K562 (cell line): Measurements from ENCODE around the gene CRABP2. TPM values are rescaled to one million over a fixed set of nuclear protein-coding genes. Genes with fewer than 3 reads are reported as not detected.

Source experiments
- ASH1L ChIP-seq: fragments of 450-650 bp; IDR thresholded peaks from 2 replicates; pipeline ENCODE4 v1.6.1; 2018; ENCODE audit warnings: borderline replicate concordance, mild to moderate bottlenecking, low read depth; ENCODE audit not compliant: partially characterized antibody
- DPF2 ChIP-seq: fragments of 450-650 bp; IDR thresholded peaks from 2 replicates; pipeline ENCODE4 v1.6.1; 2016
- EP300 ChIP-seq: IDR thresholded peaks from 2 replicates; pipeline ENCODE4 v1.6.1; 2012; ENCODE audit warnings: low read length, improper control_type of control experiment
- GATAD2B ChIP-seq: fragments of 450-650 bp; IDR thresholded peaks from 2 replicates; pipeline ENCODE4 v1.6.1; 2017; ENCODE audit warnings: mild to moderate bottlenecking, borderline replicate concordance
- HMGN3 ChIP-seq: IDR thresholded peaks from 2 replicates; pipeline ENCODE4 v1.6.1; 2011; ENCODE audit warnings: borderline replicate concordance, low read depth, mild to moderate bottlenecking, mixed read lengths, low read length; ENCODE audit not compliant: insufficient read length; ENCODE audit errors: extremely low read depth
- HNRNPH1 ChIP-seq: fragments of 200-400 bp; formaldehyde crosslinking; optimal IDR thresholded peaks from 2 replicates; pipeline ENCODE3; 2017; ENCODE audit warnings: low read depth, mild to moderate bottlenecking, low read length, moderate library complexity
- KLF1 ChIP-seq: fragments of 450-650 bp; IDR thresholded peaks from 2 replicates; pipeline ENCODE4 v1.6.1; 2016; ENCODE audit warnings: missing genetic modification characterization, missing compliant biosample characterization
- MEF2A ChIP-seq: IDR thresholded peaks from 2 replicates; pipeline ENCODE4 v1.6.1; 2011; ENCODE audit warnings: low read depth, mild to moderate bottlenecking, low read length, moderate library complexity; ENCODE audit not compliant: control insufficient read depth
- NCOA4 ChIP-seq: fragments of 450-650 bp; IDR thresholded peaks from 2 replicates; pipeline ENCODE4 v1.6.1; 2018; ENCODE audit warnings: mild to moderate bottlenecking; ENCODE audit not compliant: partially characterized antibody
- SMAD2 ChIP-seq: fragments of 150-350 bp; IDR thresholded peaks from 2 replicates; pipeline ENCODE4 v1.6.1; 2014; ENCODE audit warnings: low read depth, mild to moderate bottlenecking, low read length
- TARDBP ChIP-seq: fragments of 450-650 bp; IDR thresholded peaks from 2 replicates; pipeline ENCODE4 v1.6.1; 2016
- TGIF2 ChIP-seq: sonication (generic); formaldehyde crosslinking; IDR thresholded peaks from 2 replicates; pipeline ENCODE4 v1.8.1; 2022; ENCODE audit warnings: mild to moderate bottlenecking, missing genetic modification reagents, moderate library complexity
- THRAP3 ChIP-seq: fragments of 450-650 bp; IDR thresholded peaks from 2 replicates; pipeline ENCODE4 v1.6.1; 2016; ENCODE audit warnings: mild to moderate bottlenecking, inconsistent platforms, borderline replicate concordance
- TSC22D4 ChIP-seq: fragments of 450-650 bp; IDR thresholded peaks from 2 replicates; pipeline ENCODE4 v1.6.1; 2016; ENCODE audit warnings: missing genetic modification characterization, missing biosample characterization, control low read depth
- ZNF274 ChIP-seq: IDR thresholded peaks from 2 replicates; pipeline ENCODE4 v1.6.1; 2011; ENCODE audit warnings: low read depth, mild to moderate bottlenecking, low read length, moderate library complexity, borderline replicate concordance
- polyA plus RNA-seq, 8 experiments: library from polyadenylated mRNA; depleted of rRNA in 4 of 8; stranded (reverse) in 5 of 8; unstranded in 3 of 8; fragments of >200 nt; fragmentation: Nextera tagmentation in 2 of 8; fragmentation: Illumina TruSeq in 1 of 8; extraction: Ambion mirVana in 2 of 8; extraction: Trizol in 1 of 8; gene quantifications; 2 replicates each; pipeline versions ENCODE4 v1.2.1 to v1.2.3, GENCODE V29; 2011 to 2014; ENCODE audit warnings: inconsistent platforms in 1 of 8, missing spikeins in 1 of 8
- total RNA-seq, 7 experiments: library from RNA; depleted of rRNA in 6 of 7; stranded (reverse); fragments of >200 nt in 6 of 7; fragmentation: Illumina TruSeq in 2 of 7; extraction: Trizol in 2 of 7; gene quantifications; 2 replicates each; pipeline versions ENCODE4 v1.2.1 to v1.2.3, GENCODE V29; 2011 to 2021; ENCODE audit warnings: low replicate concordance in 1 of 7
- TF ChIP-seq, protein P1 (sequence below): fragments of 250-450 bp; sonication (Bioruptor Pico); IDR thresholded peaks from 2 replicates; pipeline ENCODE4 v1.4.0; 2020
- TF ChIP-seq, protein P2 (sequence below), 2 experiments: fragments of 450-650 bp in 1 of 2; sonication (generic) in 1 of 2; formaldehyde crosslinking; conservative IDR thresholded peaks; 2 replicates each; pipeline versions ENCODE4 v1.4.0 to v1.8.1; 2020 to 2022; ENCODE audit warnings: mild to moderate bottlenecking in 1 of 2, missing genetic modification reagents in 1 of 2
- TF ChIP-seq, protein P3 (sequence below): fragments of 250-450 bp; sonication (Bioruptor Pico); IDR thresholded peaks from 2 replicates; pipeline ENCODE4 v1.5.1; 2021; ENCODE audit warnings: mild to moderate bottlenecking
- TF ChIP-seq, protein P4 (sequence below): sonication (generic); formaldehyde crosslinking; IDR thresholded peaks from 2 replicates; pipeline ENCODE4 v1.8.1; 2023; ENCODE audit warnings: mild to moderate bottlenecking, missing genetic modification reagents

The CRABP2 gene
- total and polyA plus RNA-seq, 9 of the 15 experiments (the other 6 are each of a cell fraction or from before 2014, with no cell fraction given): 0.30 to 2.5 (median 0.82) TPM

DNA sequence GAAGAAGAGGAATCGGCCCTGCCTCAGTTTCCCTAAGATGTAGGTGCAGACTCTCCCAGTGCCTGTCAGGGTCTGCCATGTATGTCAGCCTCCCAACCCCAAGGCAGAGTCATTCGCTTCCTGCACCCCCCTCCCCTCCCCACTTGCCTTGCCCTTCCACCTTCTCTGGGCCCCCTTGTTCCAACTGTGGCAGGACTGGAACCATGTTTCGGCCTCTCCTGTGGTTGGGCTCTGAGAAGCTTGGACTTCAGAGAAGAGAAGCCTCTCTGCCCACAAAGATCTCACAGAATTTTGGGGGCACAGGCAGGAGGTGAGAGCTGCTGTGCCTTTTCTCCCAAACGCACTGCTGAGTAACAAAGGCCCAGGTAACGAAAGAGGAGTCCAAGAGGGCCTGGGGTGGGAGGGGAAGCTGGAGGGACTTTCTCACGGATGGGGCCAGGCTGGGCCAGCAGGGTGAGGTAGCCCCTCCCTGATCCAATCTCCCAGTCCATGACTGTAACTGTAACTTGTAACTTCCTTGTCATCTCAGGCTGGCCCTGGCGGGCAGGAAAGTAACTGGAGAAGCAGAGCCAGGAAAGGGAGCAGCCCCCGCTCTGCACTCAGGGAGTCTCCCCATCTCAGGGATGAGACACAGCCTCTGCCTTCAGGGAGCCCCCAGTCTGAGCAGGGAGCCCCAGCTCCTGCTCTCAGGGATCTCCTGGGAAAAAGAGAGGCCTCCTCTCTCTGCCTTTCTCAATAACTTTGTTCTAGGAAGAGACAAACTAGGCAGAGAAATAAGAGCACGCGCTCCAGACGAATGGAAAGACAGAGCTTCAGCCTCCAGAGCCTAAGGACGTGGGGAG lies 11.3 kb downstream of the CRABP2 start (continued):
- TF ChIP-seq, protein P1, sequence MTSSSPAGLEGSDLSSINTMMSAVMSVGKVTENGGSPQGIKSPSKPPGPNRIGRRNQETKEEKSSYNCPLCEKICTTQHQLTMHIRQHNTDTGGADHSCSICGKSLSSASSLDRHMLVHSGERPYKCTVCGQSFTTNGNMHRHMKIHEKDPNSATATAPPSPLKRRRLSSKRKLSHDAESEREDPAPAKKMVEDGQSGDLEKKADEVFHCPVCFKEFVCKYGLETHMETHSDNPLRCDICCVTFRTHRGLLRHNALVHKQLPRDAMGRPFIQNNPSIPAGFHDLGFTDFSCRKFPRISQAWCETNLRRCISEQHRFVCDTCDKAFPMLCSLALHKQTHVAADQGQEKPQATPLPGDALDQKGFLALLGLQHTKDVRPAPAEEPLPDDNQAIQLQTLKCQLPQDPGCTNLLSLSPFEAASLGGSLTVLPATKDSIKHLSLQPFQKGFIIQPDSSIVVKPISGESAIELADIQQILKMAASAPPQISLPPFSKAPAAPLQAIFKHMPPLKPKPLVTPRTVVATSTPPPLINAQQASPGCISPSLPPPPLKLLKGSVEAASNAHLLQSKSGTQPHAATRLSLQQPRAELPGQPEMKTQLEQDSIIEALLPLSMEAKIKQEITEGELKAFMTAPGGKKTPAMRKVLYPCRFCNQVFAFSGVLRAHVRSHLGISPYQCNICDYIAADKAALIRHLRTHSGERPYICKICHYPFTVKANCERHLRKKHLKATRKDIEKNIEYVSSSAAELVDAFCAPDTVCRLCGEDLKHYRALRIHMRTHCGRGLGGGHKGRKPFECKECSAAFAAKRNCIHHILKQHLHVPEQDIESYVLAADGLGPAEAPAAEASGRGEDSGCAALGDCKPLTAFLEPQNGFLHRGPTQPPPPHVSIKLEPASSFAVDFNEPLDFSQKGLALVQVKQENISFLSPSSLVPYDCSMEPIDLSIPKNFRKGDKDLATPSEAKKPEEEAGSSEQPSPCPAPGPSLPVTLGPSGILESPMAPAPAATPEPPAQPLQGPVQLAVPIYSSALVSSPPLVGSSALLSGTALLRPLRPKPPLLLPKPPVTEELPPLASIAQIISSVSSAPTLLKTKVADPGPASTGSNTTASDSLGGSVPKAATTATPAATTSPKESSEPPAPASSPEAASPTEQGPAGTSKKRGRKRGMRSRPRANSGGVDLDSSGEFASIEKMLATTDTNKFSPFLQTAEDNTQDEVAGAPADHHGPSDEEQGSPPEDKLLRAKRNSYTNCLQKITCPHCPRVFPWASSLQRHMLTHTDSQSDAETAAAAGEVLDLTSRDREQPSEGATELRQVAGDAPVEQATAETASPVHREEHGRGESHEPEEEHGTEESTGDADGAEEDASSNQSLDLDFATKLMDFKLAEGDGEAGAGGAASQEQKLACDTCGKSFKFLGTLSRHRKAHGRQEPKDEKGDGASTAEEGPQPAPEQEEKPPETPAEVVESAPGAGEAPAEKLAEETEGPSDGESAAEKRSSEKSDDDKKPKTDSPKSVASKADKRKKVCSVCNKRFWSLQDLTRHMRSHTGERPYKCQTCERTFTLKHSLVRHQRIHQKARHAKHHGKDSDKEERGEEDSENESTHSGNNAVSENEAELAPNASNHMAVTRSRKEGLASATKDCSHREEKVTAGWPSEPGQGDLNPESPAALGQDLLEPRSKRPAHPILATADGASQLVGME: peak; percentile 39; the same call in 1 of the 2 replicates
- no peak for TF ChIP-seq ASH1L
- no peak for TF ChIP-seq TGIF2 (CRISPR knock-in tag)
- TF ChIP-seq, protein P2, sequence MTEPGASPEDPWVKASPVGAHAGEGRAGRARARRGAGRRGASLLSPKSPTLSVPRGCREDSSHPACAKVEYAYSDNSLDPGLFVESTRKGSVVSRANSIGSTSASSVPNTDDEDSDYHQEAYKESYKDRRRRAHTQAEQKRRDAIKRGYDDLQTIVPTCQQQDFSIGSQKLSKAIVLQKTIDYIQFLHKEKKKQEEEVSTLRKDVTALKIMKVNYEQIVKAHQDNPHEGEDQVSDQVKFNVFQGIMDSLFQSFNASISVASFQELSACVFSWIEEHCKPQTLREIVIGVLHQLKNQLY (CRISPR knock-in tag; conservative IDR thresholded peaks at IDR 0.05): no peak
- TF ChIP-seq TSC22D4 (tag): no peak
- TF ChIP-seq, protein P3, sequence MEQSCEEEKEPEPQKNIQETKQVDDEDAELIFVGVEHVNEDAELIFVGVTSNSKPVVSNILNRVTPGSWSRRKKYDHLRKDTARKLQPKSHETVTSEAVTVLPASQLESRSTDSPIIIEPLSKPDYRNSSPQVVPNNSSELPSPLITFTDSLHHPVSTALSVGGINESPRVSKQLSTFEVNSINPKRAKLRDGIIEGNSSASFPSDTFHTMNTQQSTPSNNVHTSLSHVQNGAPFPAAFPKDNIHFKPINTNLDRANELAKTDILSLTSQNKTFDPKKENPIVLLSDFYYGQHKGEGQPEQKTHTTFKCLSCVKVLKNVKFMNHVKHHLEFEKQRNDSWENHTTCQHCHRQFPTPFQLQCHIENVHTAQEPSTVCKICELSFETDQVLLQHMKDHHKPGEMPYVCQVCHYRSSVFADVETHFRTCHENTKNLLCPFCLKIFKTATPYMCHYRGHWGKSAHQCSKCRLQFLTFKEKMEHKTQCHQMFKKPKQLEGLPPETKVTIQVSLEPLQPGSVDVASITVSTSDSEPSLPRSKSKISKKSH: no peak
- TF ChIP-seq TARDBP: no peak
- TF ChIP-seq KLF1 (tag): peak; percentile 27; the same call in 1 of the 2 replicates
- no peak for TF ChIP-seq THRAP3
- TF ChIP-seq, protein P4, sequence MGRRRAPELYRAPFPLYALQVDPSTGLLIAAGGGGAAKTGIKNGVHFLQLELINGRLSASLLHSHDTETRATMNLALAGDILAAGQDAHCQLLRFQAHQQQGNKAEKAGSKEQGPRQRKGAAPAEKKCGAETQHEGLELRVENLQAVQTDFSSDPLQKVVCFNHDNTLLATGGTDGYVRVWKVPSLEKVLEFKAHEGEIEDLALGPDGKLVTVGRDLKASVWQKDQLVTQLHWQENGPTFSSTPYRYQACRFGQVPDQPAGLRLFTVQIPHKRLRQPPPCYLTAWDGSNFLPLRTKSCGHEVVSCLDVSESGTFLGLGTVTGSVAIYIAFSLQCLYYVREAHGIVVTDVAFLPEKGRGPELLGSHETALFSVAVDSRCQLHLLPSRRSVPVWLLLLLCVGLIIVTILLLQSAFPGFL: no peak
- TF ChIP-seq HNRNPH1: no peak
- TF ChIP-seq HMGN3: no peak
- no peak for TF ChIP-seq SMAD2
- TF ChIP-seq EP300: peak; percentile 79
- 0 out of 2 replicates have a peak, but pooled peaks have one; percentile 27 for TF ChIP-seq DPF2
- no peak for TF ChIP-seq GATAD2B
- TF ChIP-seq MEF2A: no peak
- TF ChIP-seq NCOA4: no peak
- no peak for TF ChIP-seq ZNF274
